DLD1 (cell line): ENCODE data around the gene IGFN1.

Experiments used
- in situ Hi-C: cut with HindIII; loops from 2 replicates; pipeline ENCODE4 v1.10.0; 2017; ENCODE audit warnings: low sequenced_read_pairs

Gene IGFN1

GRCh38 chr1:201277441-201277840 is 86.8 kb downstream of the IGFN1 start:
- in situ Hi-C loops: no loop called here
